ENCODE data around the gene C10orf90. TPM values are rescaled to one million over a fixed set of nuclear protein-coding genes. Genes with fewer than 3 reads are reported as not detected.
A peak's percentile ranks its signal among the peaks of the same experiment; 100 is the strongest.

C10orf90 gene
- total and polyA plus RNA-seq, 4 donors = 0.05 to 0.25 TPM; not detected in 2

- H3K9me3 ChIP-seq (ENCODE audit: control insufficient read depth in 4 of 4, low read length in 3 of 4) = peaks cover 0 to 2% (median 0%) of the 10 kb centered on the region in 4 donors
- peaks cover 0 to 12% (median 9%) of the 10 kb centered on the region in 4 donors for H3K4me1 ChIP-seq (ENCODE audit: control insufficient read depth in 4 of 4, insufficient read depth in 4 of 4, low read length in 3 of 4)
- no peak for TF ChIP-seq RXRA (IDR thresholded peaks at IDR 0.05)
- no peak for TF ChIP-seq SP1 (IDR thresholded peaks at IDR 0.05)
- no peak for TF ChIP-seq HNF4A (conservative IDR thresholded peaks at IDR 0.05)
- TF ChIP-seq MAX (IDR thresholded peaks at IDR 0.05) = no peak
- TF ChIP-seq ZBTB33 (IDR thresholded peaks at IDR 0.05) = no peak
- TF ChIP-seq EGR1 (IDR thresholded peaks at IDR 0.05; ENCODE audit: low read depth in 2 of 2) = no peak
- TF ChIP-seq GABPA (IDR thresholded peaks at IDR 0.05 in 1 of 2, conservative IDR thresholded peaks at IDR 0.05 in 1 of 2) = no peak
- TF ChIP-seq ATF3 (IDR thresholded peaks at IDR 0.05) = no peak
- TF ChIP-seq TAF1 (conservative IDR thresholded peaks at IDR 0.05) = no peak
- TF ChIP-seq JUND (IDR thresholded peaks at IDR 0.05) = no peak
- no peak for TF ChIP-seq FOXA2 (IDR thresholded peaks at IDR 0.05)
- no peak for TF ChIP-seq FOXA1 (IDR thresholded peaks at IDR 0.05)
- TF ChIP-seq CTCF (IDR thresholded peaks at IDR 0.05; ENCODE audit: low read depth, low read length, missing input control) = no peak
- no peak overlapping the region for H3K4me3 ChIP-seq (ENCODE audit: low read depth in 1 of 3, low read length in 3 of 3)
- H3K27ac ChIP-seq (ENCODE audit: low read depth in 1 of 2, low read length in 2 of 2) = no peak overlapping the region
- 87% methylated on average over 7 of the region's 7 CpGs for WGBS
- DNase-seq (ENCODE audit: low spot score) = no peak
- H3K27me3 ChIP-seq (ENCODE audit: control insufficient read depth in 4 of 4, insufficient read depth in 4 of 4, low read length in 3 of 4) = peaks cover 0 to 15% (median 0%) of the 10 kb centered on the region in 4 donors
- no peaks in the 10 kb centered on the region for H3K36me3 ChIP-seq (ENCODE audit: control insufficient read depth in 4 of 4, insufficient read depth in 3 of 4, low read depth in 1 of 4, low read length in 3 of 4)
- no peak overlapping the region for H3K9ac ChIP-seq (ENCODE audit: low read depth in 1 of 2, low read length in 2 of 2)
These were observed 150.5 kb downstream of the C10orf90 start for GRCh38 chr10:126519992-126520391.

- Histone ChIP-seq H3K27me3 (ENCODE audit: control insufficient read depth in 4 of 4, insufficient read depth in 4 of 4, low read length in 3 of 4) (peaks cover 0 to 10% (median 0%) of the 10 kb centered on the region in 4 donors), H3K4me3 (ENCODE audit: low read depth in 1 of 3, low read length in 3 of 3) (no peak overlapping the region), H3K9ac (ENCODE audit: low read depth in 1 of 2, low read length in 2 of 2) (no peak overlapping the region), H3K36me3 (ENCODE audit: control insufficient read depth in 4 of 4, insufficient read depth in 3 of 4, low read depth in 1 of 4, low read length in 3 of 4) (no peaks in the 10 kb centered on the region), H3K9me3 (ENCODE audit: control insufficient read depth in 4 of 4, low read length in 3 of 4) (peaks cover 0 to 2% (median 0%) of the 10 kb centered on the region in 4 donors), H3K4me1 (ENCODE audit: control insufficient read depth in 4 of 4, insufficient read depth in 4 of 4, low read length in 3 of 4) (peaks cover 0 to 12% (median 9%) of the 10 kb centered on the region in 4 donors), H3K27ac (ENCODE audit: low read depth in 1 of 2, low read length in 2 of 2) (no peak overlapping the region)
- TF ChIP-seq RXRA (IDR thresholded peaks at IDR 0.05) (peak in 1 of 2 donors; percentile 55), ZBTB33 (IDR thresholded peaks at IDR 0.05) (peak; percentile 18), MAX (IDR thresholded peaks at IDR 0.05) (no peak), YY1 (IDR thresholded peaks at IDR 0.05) (peak; percentile 86), HNF4G (IDR thresholded peaks at IDR 0.05) (no peak), CTCF (IDR thresholded peaks at IDR 0.05; ENCODE audit: low read depth, low read length, missing input control) (no peak), JUND (IDR thresholded peaks at IDR 0.05) (peak; percentile 28 to 61), ATF3 (IDR thresholded peaks at IDR 0.05) (peak; percentile 40), HNF4A (conservative IDR thresholded peaks at IDR 0.05) (peak; percentile 23 to 55)
- no peak for DNase-seq (ENCODE audit: low spot score)
- 47% methylated on average over 2 of the region's 2 CpGs for WGBS
These were observed 151.3 kb downstream of the C10orf90 start for GRCh38 chr10:126519185-126519584.

Measured in liver (tissue), 9 donors.